22Rv1 (cell line): ENCODE results near the gene ZNF83.

ENCODE experiments used
- CTCF ChIP-seq: fragments of 450-650 bp; IDR thresholded peaks from 2 replicates; pipeline ENCODE4 v1.5.1; 2017; ENCODE audit warnings: mild to moderate bottlenecking
- ZFX ChIP-seq: fragments of 450-650 bp; IDR thresholded peaks from 2 replicates; pipeline ENCODE4 v1.6.1; 2017; ENCODE audit warnings: antibody characterized with exemption, borderline replicate concordance

DNA sequence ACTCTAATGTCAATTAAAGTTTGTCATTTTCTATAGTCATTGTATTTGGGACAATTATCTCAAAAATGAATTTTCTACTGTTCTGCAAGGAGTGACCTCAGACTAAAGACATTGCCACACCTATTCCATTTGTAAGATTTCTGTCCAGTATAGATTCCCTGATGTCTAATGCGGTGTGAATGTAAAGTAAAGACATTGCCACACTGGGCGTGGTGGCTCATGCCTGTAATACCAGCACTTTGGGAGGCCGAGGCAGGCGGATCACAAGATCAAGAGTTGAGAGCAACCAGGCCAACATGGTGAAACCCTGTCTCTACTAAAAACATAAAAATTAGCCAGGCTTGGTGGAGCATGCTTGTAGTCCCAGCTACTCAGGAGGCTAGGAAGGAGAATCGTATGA lies 13.8 kb upstream of the ZNF83 start:
- TF ChIP-seq CTCF = no peak
- no peak for TF ChIP-seq ZFX
